Esophagus muscularis mucosa (tissue), 4 donors: ENCODE results near the gene TTLL3.

Experiments used
- EP300 ChIP-seq: sonication (generic); formaldehyde crosslinking; IDR thresholded peaks from one replicate; pipeline ENCODE4 v1.6.1; 2017; ENCODE audit warnings: antibody characterized with exemption
- POLR2A ChIP-seq: fragments of 450-650 bp; IDR thresholded peaks from one replicate; pipeline ENCODE4 v1.6.1; 2017; ENCODE audit warnings: antibody characterized with exemption, moderate library complexity, mild to moderate bottlenecking, low read depth
- POLR2AphosphoS5 ChIP-seq, 2 donors: sonication (generic); formaldehyde crosslinking; IDR thresholded peaks; one replicate each; pipeline ENCODE4 v1.6.1; 2017; ENCODE audit warnings: antibody characterized with exemption in 2 of 2
- TF ChIP-seq, protein P1 (sequence below), 3 experiments: fragments of 200-600 bp in 2 of 3; fragments of 450-650 bp in 1 of 3; sonication (generic) in 2 of 3; IDR thresholded peaks; one replicate each; pipeline ENCODE4 v1.5.1; 2017 to 2019; ENCODE audit warnings: antibody characterized with exemption in 3 of 3, mild to moderate bottlenecking in 2 of 3, moderate library complexity in 1 of 3

- TF ChIP-seq, protein P1, sequence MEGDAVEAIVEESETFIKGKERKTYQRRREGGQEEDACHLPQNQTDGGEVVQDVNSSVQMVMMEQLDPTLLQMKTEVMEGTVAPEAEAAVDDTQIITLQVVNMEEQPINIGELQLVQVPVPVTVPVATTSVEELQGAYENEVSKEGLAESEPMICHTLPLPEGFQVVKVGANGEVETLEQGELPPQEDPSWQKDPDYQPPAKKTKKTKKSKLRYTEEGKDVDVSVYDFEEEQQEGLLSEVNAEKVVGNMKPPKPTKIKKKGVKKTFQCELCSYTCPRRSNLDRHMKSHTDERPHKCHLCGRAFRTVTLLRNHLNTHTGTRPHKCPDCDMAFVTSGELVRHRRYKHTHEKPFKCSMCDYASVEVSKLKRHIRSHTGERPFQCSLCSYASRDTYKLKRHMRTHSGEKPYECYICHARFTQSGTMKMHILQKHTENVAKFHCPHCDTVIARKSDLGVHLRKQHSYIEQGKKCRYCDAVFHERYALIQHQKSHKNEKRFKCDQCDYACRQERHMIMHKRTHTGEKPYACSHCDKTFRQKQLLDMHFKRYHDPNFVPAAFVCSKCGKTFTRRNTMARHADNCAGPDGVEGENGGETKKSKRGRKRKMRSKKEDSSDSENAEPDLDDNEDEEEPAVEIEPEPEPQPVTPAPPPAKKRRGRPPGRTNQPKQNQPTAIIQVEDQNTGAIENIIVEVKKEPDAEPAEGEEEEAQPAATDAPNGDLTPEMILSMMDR (IDR thresholded peaks at IDR 0.05), result no peak
- TF ChIP-seq POLR2A (no peak), EP300 (no peak), POLR2AphosphoS5 (IDR thresholded peaks at IDR 0.05) (no peak)
These were observed 51.1 kb downstream of the TTLL3 start for GRCh38 chr3:9861201-9861600.
